Ovary (tissue), 9 donors: Measurements from ENCODE around the gene GRIA4. TPM values are rescaled to one million over a fixed set of nuclear protein-coding genes. Genes with fewer than 3 reads are reported as not detected.

ENCODE experiments used
- DNase-seq, 5 donors: peaks; one replicate each; pipeline ENCODE4 v3.0.0-alpha.2; 2019 to 2020
- H3K27ac ChIP-seq, 2 donors: fragments of 200-600 bp; one replicate each; pipeline versions ENCODE4 v1.5.1 to v1.8.0; 2019 to 2022
- H3K27me3 ChIP-seq: fragments of 200-600 bp; one replicate; pipeline ENCODE4 v1.8.0; 2022
- H3K36me3 ChIP-seq: fragments of 200-600 bp; sonication (generic); one replicate; pipeline ENCODE4 v1.5.1; 2019
- H3K4me1 ChIP-seq: one replicate; pipeline ENCODE4 v1.8.1; 2013; ENCODE audit warnings: mild to moderate bottlenecking, moderate library complexity; ENCODE audit not compliant: insufficient read depth
- H3K4me3 ChIP-seq: fragments of 200-600 bp; sonication (generic); one replicate; pipeline ENCODE4 v1.5.1; 2017
- H3K9me3 ChIP-seq, 2 donors: fragments of 200-600 bp in 1 of 2; sonication (generic) in 1 of 2; one replicate each; pipeline versions ENCODE4 v1.5.1 to v1.8.1; 2013 to 2019; ENCODE audit warnings: mild to moderate bottlenecking in 1 of 2, moderate library complexity in 1 of 2
- EP300 ChIP-seq: sonication (generic); formaldehyde crosslinking; IDR thresholded peaks from one replicate; pipeline ENCODE4 v1.6.1; 2017; ENCODE audit warnings: antibody characterized with exemption
- POLR2A ChIP-seq: fragments of 450-650 bp; IDR thresholded peaks from one replicate; pipeline ENCODE4 v1.6.1; 2017; ENCODE audit warnings: antibody characterized with exemption, mild to moderate bottlenecking, moderate library complexity
- WGBS, 3 donors: extraction: QIAGEN DNeasy Blood & Tissue Kit in 1 of 3; methylation state at CpG; one replicate each; pipeline versions ENCODE4 v1.1.5 to v1.1.7; 2013 to 2017; 5-methylcytosine and 5-hydroxymethylcytosine counted together
- intact Hi-C, 4 donors: fragments of 100-400 bp; cut with DNase I; formaldehyde crosslinking; loops; one replicate each; pipeline versions ENCODE4 v1.11.0 to v1.15.1; 2022 to 2023
- polyA plus RNA-seq, 2 donors: library from polyadenylated mRNA; stranded (reverse); fragments of 200-250 nt in 1 of 2; fragments of 350-450 nt in 1 of 2; fragmentation: Illumina TruSeq in 1 of 2; extraction: RNeasy Lipid Tissue Mini Kit (QIAGEN cat#74804) in 1 of 2; gene quantifications; one replicate each; pipeline ENCODE4 v1.2.3, GENCODE V29; 2013 to 2014
- small RNA-seq: library from RNA; depleted of rRNA; stranded (forward); fragments of <200 nt; gene quantifications from one replicate; pipeline ENCODE3, GENCODE V24; 2016
- total RNA-seq, 7 donors: library from RNA; depleted of rRNA in 2 of 7; stranded (reverse); fragments of >200 nt in 2 of 7; fragmentation: NEBNext Ultra II Directional in 3 of 7; extraction: Animal tissue kit (Norgen Biotek cat#: 25700) in 3 of 7; gene quantifications; one replicate each; pipeline versions ENCODE4 v1.1.0 to v1.2.4, GENCODE V29; 2016 to 2023
- TF ChIP-seq, protein P1 (sequence below), 3 donors: fragments of 450-650 bp in 2 of 3; fragments of 200-600 bp in 1 of 3; IDR thresholded peaks; one replicate each; pipeline versions ENCODE4 v1.5.1 to v1.8.0; 2016 to 2022; ENCODE audit warnings: antibody characterized with exemption in 3 of 3, mild to moderate bottlenecking in 1 of 3
- donor health status: DM: no; HTN: no; CAD: no; lungs with moderate emphysema.
- donor health status: DM: no; HTN: no; CAD: no.
- donor health status: Bipolar disorder and iron deficiency.
- donor health status: DM: yes; HTN: yes; CAD: no.
- donor health status: DM: no; HTN: no; CAD: no.
- donor health status: DM: yes; HTN: yes; CAD: no.

The GRIA4 gene
- total and polyA plus RNA-seq, 9 donors, result 0.07 to 1.1 (median 0.26) TPM; not detected in 3

- intact Hi-C loops, result no loop called here
- H3K4me3 ChIP-seq, result no peak overlapping the region
- H3K4me1 ChIP-seq, result no peaks in the 10 kb centered on the region
- H3K36me3 ChIP-seq, result no peaks in the 10 kb centered on the region
- WGBS, 3 donors, result 22 to 50% (median 32%) methylated on average over 4 of the region's 4 CpGs
- H3K27ac ChIP-seq, result no peak overlapping the region
- H3K9me3 ChIP-seq, result no peaks in the 10 kb centered on the region
- no peaks in the 10 kb centered on the region for H3K27me3 ChIP-seq
- no peak for DNase-seq
- TF ChIP-seq EP300 (no peak), POLR2A (no peak)
Measured at GRCh38 chr11:106030609-106031008, 420.7 kb downstream of the GRIA4 start.

- no peak for TF ChIP-seq POLR2A
- TF ChIP-seq EP300, result no peak
- TF ChIP-seq, protein P1, sequence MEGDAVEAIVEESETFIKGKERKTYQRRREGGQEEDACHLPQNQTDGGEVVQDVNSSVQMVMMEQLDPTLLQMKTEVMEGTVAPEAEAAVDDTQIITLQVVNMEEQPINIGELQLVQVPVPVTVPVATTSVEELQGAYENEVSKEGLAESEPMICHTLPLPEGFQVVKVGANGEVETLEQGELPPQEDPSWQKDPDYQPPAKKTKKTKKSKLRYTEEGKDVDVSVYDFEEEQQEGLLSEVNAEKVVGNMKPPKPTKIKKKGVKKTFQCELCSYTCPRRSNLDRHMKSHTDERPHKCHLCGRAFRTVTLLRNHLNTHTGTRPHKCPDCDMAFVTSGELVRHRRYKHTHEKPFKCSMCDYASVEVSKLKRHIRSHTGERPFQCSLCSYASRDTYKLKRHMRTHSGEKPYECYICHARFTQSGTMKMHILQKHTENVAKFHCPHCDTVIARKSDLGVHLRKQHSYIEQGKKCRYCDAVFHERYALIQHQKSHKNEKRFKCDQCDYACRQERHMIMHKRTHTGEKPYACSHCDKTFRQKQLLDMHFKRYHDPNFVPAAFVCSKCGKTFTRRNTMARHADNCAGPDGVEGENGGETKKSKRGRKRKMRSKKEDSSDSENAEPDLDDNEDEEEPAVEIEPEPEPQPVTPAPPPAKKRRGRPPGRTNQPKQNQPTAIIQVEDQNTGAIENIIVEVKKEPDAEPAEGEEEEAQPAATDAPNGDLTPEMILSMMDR (IDR thresholded peaks at IDR 0.05), result no peak
Measured at GRCh38 chr11:106031202-106031810, 421.4 kb downstream of the GRIA4 start.

More at GRCh38 chr11:106031202-106031810, 421.4 kb downstream of the GRIA4 start:
- intact Hi-C loops, result no loop called here
- WGBS, 3 donors, result 64 to 72% (median 64%) methylated on average over 2 of the region's 2 CpGs
- Histone ChIP-seq H3K27ac (no peak overlapping the region), H3K27me3 (no peaks in the 10 kb centered on the region), H3K4me1 (no peaks in the 10 kb centered on the region), H3K36me3 (no peaks in the 10 kb centered on the region), H3K4me3 (no peak overlapping the region), H3K9me3 (no peaks in the 10 kb centered on the region)
- DNase-seq, result no peak

Small RNAs within 50 kb of the gene (small RNA-seq; reads per million reads assigned to genes)
- gene RNU4-55P (not detected), gene RNU6-277P (not detected)
